ENCODE measurements around the gene TSR3. TPM values are rescaled to one million over a fixed set of nuclear protein-coding genes. Genes with fewer than 3 reads are reported as not detected.

The TSR3 gene
- total RNA-seq, 1 experiment from 2014 or later, result 58.8 TPM

GRCh38 chr16:1366712-1367299 is 15.1 kb upstream of the TSR3 start:
- no peak overlapping the region for H3K27ac ChIP-seq (ENCODE audit: insufficient read length, low read depth, low read length)
- H3K9me3 ChIP-seq (ENCODE audit: control insufficient read depth, low read depth, low read length), result no peaks in the 10 kb centered on the region
- no peaks in the 10 kb centered on the region for H3K27me3 Mint-ChIP-seq (ENCODE audit: low read depth)
- no peak overlapping the region for H3K9ac ChIP-seq (ENCODE audit: extremely low read depth, insufficient read length, low read length)
- no peak overlapping the region for H4K5ac ChIP-seq (ENCODE audit: insufficient read length, low read depth, low read length)
- H3K27ac Mint-ChIP-seq, result no peak overlapping the region
- H2AFZ ChIP-seq (ENCODE audit: low read length), result no peak overlapping the region
- H3K27me3 ChIP-seq (ENCODE audit: insufficient read depth, low read length), result no peaks in the 10 kb centered on the region
- TF ChIP-seq, protein P1, sequence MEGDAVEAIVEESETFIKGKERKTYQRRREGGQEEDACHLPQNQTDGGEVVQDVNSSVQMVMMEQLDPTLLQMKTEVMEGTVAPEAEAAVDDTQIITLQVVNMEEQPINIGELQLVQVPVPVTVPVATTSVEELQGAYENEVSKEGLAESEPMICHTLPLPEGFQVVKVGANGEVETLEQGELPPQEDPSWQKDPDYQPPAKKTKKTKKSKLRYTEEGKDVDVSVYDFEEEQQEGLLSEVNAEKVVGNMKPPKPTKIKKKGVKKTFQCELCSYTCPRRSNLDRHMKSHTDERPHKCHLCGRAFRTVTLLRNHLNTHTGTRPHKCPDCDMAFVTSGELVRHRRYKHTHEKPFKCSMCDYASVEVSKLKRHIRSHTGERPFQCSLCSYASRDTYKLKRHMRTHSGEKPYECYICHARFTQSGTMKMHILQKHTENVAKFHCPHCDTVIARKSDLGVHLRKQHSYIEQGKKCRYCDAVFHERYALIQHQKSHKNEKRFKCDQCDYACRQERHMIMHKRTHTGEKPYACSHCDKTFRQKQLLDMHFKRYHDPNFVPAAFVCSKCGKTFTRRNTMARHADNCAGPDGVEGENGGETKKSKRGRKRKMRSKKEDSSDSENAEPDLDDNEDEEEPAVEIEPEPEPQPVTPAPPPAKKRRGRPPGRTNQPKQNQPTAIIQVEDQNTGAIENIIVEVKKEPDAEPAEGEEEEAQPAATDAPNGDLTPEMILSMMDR (conservative IDR thresholded peaks at IDR 0.05), result no peak
- no peak overlapping the region for H2BK15ac ChIP-seq (ENCODE audit: low read depth, low read length)
- H3K4ac ChIP-seq (ENCODE audit: low read depth, low read length), result no peak overlapping the region
- H3K23me2 ChIP-seq (ENCODE audit: insufficient read length, low read depth, low read length, poor library complexity, severe bottlenecking), result no peaks in the 10 kb centered on the region
- H3K4me3 Mint-ChIP-seq, result no peak overlapping the region
- H2AK5ac ChIP-seq (ENCODE audit: insufficient read length, low read length), result no peak overlapping the region
- no peak overlapping the region for H3T11ph ChIP-seq (ENCODE audit: low read length)
- DNase-seq, result no peak
- H4K91ac ChIP-seq (ENCODE audit: insufficient read length, low read depth, low read length), result no peak overlapping the region
- H2BK120ac ChIP-seq (ENCODE audit: low read depth, low read length, poor library complexity, severe bottlenecking), result no peak overlapping the region
- H3K4me1 ChIP-seq (ENCODE audit: insufficient read depth, low read length), result no peaks in the 10 kb centered on the region
- no peak overlapping the region for H3K56ac ChIP-seq (ENCODE audit: insufficient read length, low read depth, low read length)
- no peak overlapping the region for H3K14ac ChIP-seq (ENCODE audit: insufficient read depth, low read length)
- no peak overlapping the region for H3K18ac ChIP-seq (ENCODE audit: insufficient read length, low read depth, low read length)
- H2BK5ac ChIP-seq (ENCODE audit: insufficient read length, low read length), result no peak overlapping the region
- no peak overlapping the region for H3K23ac ChIP-seq (ENCODE audit: insufficient read length, low read depth, low read length)
- H2BK12ac ChIP-seq (ENCODE audit: insufficient read length, low read depth, low read length), result no peak overlapping the region
- H3K79me1 ChIP-seq (ENCODE audit: insufficient read depth, low read depth, low read length, poor library complexity, severe bottlenecking), result no peaks in the 10 kb centered on the region
- H3K4me2 ChIP-seq (ENCODE audit: insufficient read depth, insufficient read length, low read length), result no peak overlapping the region
- no peak overlapping the region for H2BK20ac ChIP-seq (ENCODE audit: low read depth, low read length, poor library complexity, severe bottlenecking)
- no peaks in the 10 kb centered on the region for H3K4me1 Mint-ChIP-seq
- H3K36me3 Mint-ChIP-seq (ENCODE audit: insufficient read depth in 1 of 3, low read depth in 3 of 3), result peaks cover 16 to 46% (median 39%) of the 10 kb centered on the region in 3 experiments; a peak in 6 of 7 replicates
- H4K20me1 ChIP-seq (ENCODE audit: control insufficient read depth, insufficient read depth, insufficient read length), result no peaks in the 10 kb centered on the region
- H3K9me3 Mint-ChIP-seq, result no peaks in the 10 kb centered on the region
- 0 out of 2 replicates have a peak, but pooled peaks cover 2% of the 10 kb centered on the region for H3K79me2 ChIP-seq (ENCODE audit: insufficient read depth, low read length)
- WGBS (ENCODE audit: extremely low coverage, insufficient read length, low lambda C conversion rate), result no CpG with 5 or more reads among the region's 24 CpGs
- no peak overlapping the region for H4K8ac ChIP-seq (replicated peaks; ENCODE audit: insufficient read length, low read depth, low read length)
